ENCODE results near the gene PMM2.

- TF ChIP-seq CTCF (conservative IDR thresholded peaks at IDR 0.05; ENCODE audit: low read length) (no peak), EZH2phosphoT487 (IDR thresholded peaks at IDR 0.05; ENCODE audit: borderline replicate concordance) (no peak)
These were observed 50.7 kb downstream of the PMM2 start for GRCh38 chr16:8848231-8848938.

All from Loucy (cell line).